Uterus (tissue), 2 donors: Measurements from ENCODE around the gene ASAH2B.
"Not testable (repeated sequence)": the region's sequence is repeated elsewhere in the genome, so short reads cannot be mapped to it uniquely, and the experiment has no call there.

Experiments
- CTCF ChIP-seq, 4 experiments: fragments of 200-600 bp in 2 of 4; fragments of 450-650 bp in 2 of 4; sonication (generic) in 2 of 4; IDR thresholded peaks; one replicate each; pipeline ENCODE4 v1.5.1; 2016 to 2019; ENCODE audit warnings: antibody characterized with exemption in 4 of 4, mild to moderate bottlenecking in 2 of 4, moderate library complexity in 1 of 4
- POLR2A ChIP-seq, 2 donors: fragments of 450-650 bp; IDR thresholded peaks; one replicate each; pipeline ENCODE4 v1.6.1; 2016; ENCODE audit warnings: antibody characterized with exemption in 2 of 2, mild to moderate bottlenecking in 1 of 2, moderate library complexity in 1 of 2

GRCh38 chr10:50704436-50705079 is 35.2 kb upstream of the ASAH2B start:
- TF ChIP-seq POLR2A, CTCF (IDR thresholded peaks at IDR 0.05): not testable (repeated sequence)
